GM23338 (cell line): ENCODE results near the gene CUX1. TPM values are rescaled to one million over a fixed set of nuclear protein-coding genes. Genes with fewer than 3 reads are reported as not detected.

Experiments
- ATAC-seq: fragments of 200-7000 bp; cut with Tn5 transposase; 3 replicates; pipeline ENCODE4 v1.9.1; 2020
- DNase-seq: peaks from one replicate; pipeline ENCODE4 v3.0.0-alpha.2; 2015; ENCODE audit warnings: low spot score
- H2AFZ ChIP-seq: fragments of 200-600 bp; sonication (generic); 2 replicates; pipeline ENCODE4 v1.8.0; 2016; ENCODE audit warnings: antibody characterized with exemption, mild to moderate bottlenecking, moderate library complexity
- H3F3A ChIP-seq: fragments of 200-600 bp; sonication (generic); replicated peaks from 2 replicates; pipeline ENCODE4 v1.8.0; 2017; ENCODE audit warnings: antibody characterized with exemption, mixed run types, low read depth
- H3K27ac ChIP-seq: fragments of 200-600 bp; sonication (generic); 2 replicates; pipeline ENCODE4 v1.6.1; 2016; ENCODE audit warnings: low read depth
- H3K27me3 ChIP-seq: fragments of 200-600 bp; sonication (generic); 2 replicates; pipeline ENCODE4 v1.8.0; 2016; ENCODE audit warnings: mild to moderate bottlenecking, mixed run types, moderate library complexity; ENCODE audit not compliant: insufficient read depth
- H3K36me3 ChIP-seq: fragments of 200-600 bp; sonication (generic); 2 replicates; pipeline ENCODE4 v1.8.0; 2016; ENCODE audit warnings: mild to moderate bottlenecking; ENCODE audit not compliant: insufficient read depth
- H3K4me1 ChIP-seq: fragments of 200-600 bp; sonication (generic); 2 replicates; pipeline ENCODE4 v1.8.0; 2016; ENCODE audit warnings: mild to moderate bottlenecking, moderate library complexity; ENCODE audit not compliant: insufficient read depth
- H3K4me2 ChIP-seq: fragments of 200-600 bp; sonication (generic); 2 replicates; pipeline ENCODE4 v1.7.1; 2017; ENCODE audit warnings: mixed run types
- H3K4me3 ChIP-seq: fragments of 200-600 bp; sonication (generic); 2 replicates; pipeline ENCODE4 v1.6.1; 2016; ENCODE audit warnings: mixed run types
- H3K79me2 ChIP-seq: fragments of 200-600 bp; sonication (generic); replicated peaks from 2 replicates; pipeline ENCODE4 v1.8.0; 2017; ENCODE audit warnings: mild to moderate bottlenecking; ENCODE audit not compliant: insufficient read depth
- H3K9me2 ChIP-seq: fragments of 200-600 bp; sonication (generic); 2 replicates; pipeline ENCODE4 v1.8.0; 2017; ENCODE audit not compliant: insufficient read depth
- H4K20me1 ChIP-seq: fragments of 200-600 bp; sonication (generic); replicated peaks from 2 replicates; pipeline ENCODE4 v1.8.0; 2017; ENCODE audit warnings: mild to moderate bottlenecking; ENCODE audit not compliant: insufficient read depth
- H3K27ac Mint-ChIP-seq: 2 replicates; pipeline ENCODE4 v1.8.0; 2020; ENCODE audit warnings: inconsistent platforms, mild to moderate bottlenecking, moderate library complexity, mixed read lengths
- H3K27me3 Mint-ChIP-seq: 3 replicates; pipeline ENCODE4 v1.8.0; 2022; ENCODE audit warnings: low read depth, mild to moderate bottlenecking, moderate library complexity, mixed read lengths, inconsistent platforms; ENCODE audit not compliant: insufficient read depth, poor library complexity
- H3K36me3 Mint-ChIP-seq: 3 replicates; pipeline ENCODE4 v1.8.0; 2021; ENCODE audit warnings: low read depth, mild to moderate bottlenecking, inconsistent platforms, moderate library complexity, mixed read lengths
- H3K4me1 Mint-ChIP-seq: 3 replicates; pipeline ENCODE4 v1.8.0; 2020; ENCODE audit warnings: mild to moderate bottlenecking, inconsistent platforms, mixed read lengths
- H3K4me3 Mint-ChIP-seq: 3 replicates; pipeline ENCODE4 v1.8.0; 2021; ENCODE audit warnings: moderate library complexity, mild to moderate bottlenecking, inconsistent platforms, mixed read lengths
- H3K9me3 Mint-ChIP-seq: 3 replicates; pipeline ENCODE4 v1.8.0; 2020; ENCODE audit warnings: moderate library complexity, mild to moderate bottlenecking, inconsistent platforms, mixed read lengths
- CREB1 ChIP-seq: fragments of 250-450 bp; sonication (Bioruptor Pico); IDR thresholded peaks from 2 replicates; pipeline ENCODE4 v1.5.0; 2020; ENCODE audit warnings: low read depth, mild to moderate bottlenecking, moderate library complexity
- CTCF ChIP-seq, 2 experiments: fragments of 200-600 bp in 1 of 2; sonication (generic) in 1 of 2; conservative IDR thresholded peaks; 2 replicates each; pipeline versions ENCODE4 v1.5.1 to v1.6.1; 2016 to 2017; ENCODE audit warnings: antibody characterized with exemption in 2 of 2, low read depth in 2 of 2, mild to moderate bottlenecking in 2 of 2, moderate library complexity in 1 of 2
- EZH2 ChIP-seq: fragments of 200-600 bp; sonication (generic); IDR thresholded peaks from one replicate; pipeline ENCODE4 v1.8.0; 2017; ENCODE audit warnings: antibody characterized with exemption, mild to moderate bottlenecking, low read depth; ENCODE audit not compliant: unreplicated experiment
- EZH2phosphoT487 ChIP-seq: fragments of 200-600 bp; sonication (generic); IDR thresholded peaks from one replicate; pipeline ENCODE4 v1.8.1; 2018; ENCODE audit warnings: antibody characterized with exemption; ENCODE audit not compliant: unreplicated experiment
- JUNB ChIP-seq: IDR thresholded peaks from one replicate; pipeline ENCODE4 v1.6.1; 2016; ENCODE audit warnings: antibody characterized with exemption; ENCODE audit not compliant: unreplicated experiment
- NANOG ChIP-seq: IDR thresholded peaks from 2 replicates; pipeline ENCODE4 v1.6.1; 2016; ENCODE audit warnings: antibody characterized with exemption, borderline replicate concordance
- POLR2AphosphoS5 ChIP-seq: IDR thresholded peaks from 2 replicates; pipeline ENCODE4 v1.6.1; 2016; ENCODE audit warnings: antibody characterized with exemption, low read depth
- STAT1 ChIP-seq: IDR thresholded peaks from one replicate; pipeline ENCODE4 v1.6.1; 2016; ENCODE audit warnings: antibody characterized with exemption; ENCODE audit not compliant: unreplicated experiment
- ZNF114 ChIP-seq: fragments of 250-450 bp; sonication (Bioruptor Pico); IDR thresholded peaks from 2 replicates; pipeline ENCODE4 v1.5.0; 2020; ENCODE audit warnings: mild to moderate bottlenecking, moderate library complexity
- ZNF331 ChIP-seq: fragments of 250-450 bp; sonication (Bioruptor Pico); IDR thresholded peaks from 2 replicates; pipeline ENCODE4 v1.5.0; 2020; ENCODE audit warnings: low read depth, mild to moderate bottlenecking, moderate library complexity
- polyA plus RNA-seq: library from polyadenylated mRNA; unstranded; fragments of >200 nt; fragmentation: Nextera tagmentation; extraction: Ambion mirVana; gene quantifications from 2 replicates; pipeline ENCODE4 v1.2.1, GENCODE V29; 2016
- total RNA-seq: library from RNA; depleted of rRNA; stranded (reverse); fragments of >200 nt; shearing (Covaris generic); gene quantifications from 2 replicates; pipeline ENCODE4 v1.2.3, GENCODE V29; 2014
- TF ChIP-seq, protein P1 (sequence below): IDR thresholded peaks from 2 replicates; pipeline ENCODE4 v1.6.1; 2016; ENCODE audit warnings: antibody characterized with exemption
- TF ChIP-seq, protein P2 (sequence below): IDR thresholded peaks from one replicate; pipeline ENCODE4 v1.6.1; 2018; ENCODE audit warnings: antibody characterized with exemption; ENCODE audit not compliant: unreplicated experiment
- TF ChIP-seq, protein P3 (sequence below): fragments of 250-450 bp; sonication (Bioruptor Pico); IDR thresholded peaks from 2 replicates; pipeline ENCODE4 v1.5.0; 2020; ENCODE audit warnings: mild to moderate bottlenecking, moderate library complexity

CUX1 gene
- total and polyA plus RNA-seq, 2 experiments from 2014 or later = 49.9 to 64.0 TPM

- Histone ChIP-seq H3K4me3 (no peak overlapping the region), H3K36me3 (peaks cover 4% of the 10 kb centered on the region), H3K79me2 (peaks cover 93% of the 10 kb centered on the region), H3K9me2 (no peaks in the 10 kb centered on the region), H3K27ac (no peak overlapping the region), H3F3A (no peaks in the 10 kb centered on the region), H2AFZ (no peak overlapping the region), H3K4me1 (peaks cover 19% of the 10 kb centered on the region), H3K4me2 (no peak overlapping the region), H4K20me1 (peaks cover 23% of the 10 kb centered on the region), H3K27me3 (no peaks in the 10 kb centered on the region)
- DNase-seq = no peak
- Mint-ChIP-seq H3K27ac (peak overlapping the region; percentile 13; the same call in 1 of the 2 replicates), H3K27me3 (peaks cover 3% of the 10 kb centered on the region), H3K4me1 (peaks cover 34% of the 10 kb centered on the region), H3K4me3 (no peak overlapping the region; the same call in 2 of the 3 replicates), H3K9me3 (no peaks in the 10 kb centered on the region), H3K36me3 (peaks cover 30% of the 10 kb centered on the region)
- no peak for TF ChIP-seq ZNF331
- TF ChIP-seq, protein P1, sequence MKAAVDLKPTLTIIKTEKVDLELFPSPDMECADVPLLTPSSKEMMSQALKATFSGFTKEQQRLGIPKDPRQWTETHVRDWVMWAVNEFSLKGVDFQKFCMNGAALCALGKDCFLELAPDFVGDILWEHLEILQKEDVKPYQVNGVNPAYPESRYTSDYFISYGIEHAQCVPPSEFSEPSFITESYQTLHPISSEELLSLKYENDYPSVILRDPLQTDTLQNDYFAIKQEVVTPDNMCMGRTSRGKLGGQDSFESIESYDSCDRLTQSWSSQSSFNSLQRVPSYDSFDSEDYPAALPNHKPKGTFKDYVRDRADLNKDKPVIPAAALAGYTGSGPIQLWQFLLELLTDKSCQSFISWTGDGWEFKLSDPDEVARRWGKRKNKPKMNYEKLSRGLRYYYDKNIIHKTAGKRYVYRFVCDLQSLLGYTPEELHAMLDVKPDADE = no peak
- TF ChIP-seq, protein P2, sequence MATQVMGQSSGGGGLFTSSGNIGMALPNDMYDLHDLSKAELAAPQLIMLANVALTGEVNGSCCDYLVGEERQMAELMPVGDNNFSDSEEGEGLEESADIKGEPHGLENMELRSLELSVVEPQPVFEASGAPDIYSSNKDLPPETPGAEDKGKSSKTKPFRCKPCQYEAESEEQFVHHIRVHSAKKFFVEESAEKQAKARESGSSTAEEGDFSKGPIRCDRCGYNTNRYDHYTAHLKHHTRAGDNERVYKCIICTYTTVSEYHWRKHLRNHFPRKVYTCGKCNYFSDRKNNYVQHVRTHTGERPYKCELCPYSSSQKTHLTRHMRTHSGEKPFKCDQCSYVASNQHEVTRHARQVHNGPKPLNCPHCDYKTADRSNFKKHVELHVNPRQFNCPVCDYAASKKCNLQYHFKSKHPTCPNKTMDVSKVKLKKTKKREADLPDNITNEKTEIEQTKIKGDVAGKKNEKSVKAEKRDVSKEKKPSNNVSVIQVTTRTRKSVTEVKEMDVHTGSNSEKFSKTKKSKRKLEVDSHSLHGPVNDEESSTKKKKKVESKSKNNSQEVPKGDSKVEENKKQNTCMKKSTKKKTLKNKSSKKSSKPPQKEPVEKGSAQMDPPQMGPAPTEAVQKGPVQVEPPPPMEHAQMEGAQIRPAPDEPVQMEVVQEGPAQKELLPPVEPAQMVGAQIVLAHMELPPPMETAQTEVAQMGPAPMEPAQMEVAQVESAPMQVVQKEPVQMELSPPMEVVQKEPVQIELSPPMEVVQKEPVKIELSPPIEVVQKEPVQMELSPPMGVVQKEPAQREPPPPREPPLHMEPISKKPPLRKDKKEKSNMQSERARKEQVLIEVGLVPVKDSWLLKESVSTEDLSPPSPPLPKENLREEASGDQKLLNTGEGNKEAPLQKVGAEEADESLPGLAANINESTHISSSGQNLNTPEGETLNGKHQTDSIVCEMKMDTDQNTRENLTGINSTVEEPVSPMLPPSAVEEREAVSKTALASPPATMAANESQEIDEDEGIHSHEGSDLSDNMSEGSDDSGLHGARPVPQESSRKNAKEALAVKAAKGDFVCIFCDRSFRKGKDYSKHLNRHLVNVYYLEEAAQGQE = no peak
- TF ChIP-seq NANOG = no peak
- TF ChIP-seq STAT1 = no peak
- no peak for TF ChIP-seq CREB1 (CRISPR knock-in tag)
- TF ChIP-seq POLR2AphosphoS5 = no peak
- TF ChIP-seq, protein P3, sequence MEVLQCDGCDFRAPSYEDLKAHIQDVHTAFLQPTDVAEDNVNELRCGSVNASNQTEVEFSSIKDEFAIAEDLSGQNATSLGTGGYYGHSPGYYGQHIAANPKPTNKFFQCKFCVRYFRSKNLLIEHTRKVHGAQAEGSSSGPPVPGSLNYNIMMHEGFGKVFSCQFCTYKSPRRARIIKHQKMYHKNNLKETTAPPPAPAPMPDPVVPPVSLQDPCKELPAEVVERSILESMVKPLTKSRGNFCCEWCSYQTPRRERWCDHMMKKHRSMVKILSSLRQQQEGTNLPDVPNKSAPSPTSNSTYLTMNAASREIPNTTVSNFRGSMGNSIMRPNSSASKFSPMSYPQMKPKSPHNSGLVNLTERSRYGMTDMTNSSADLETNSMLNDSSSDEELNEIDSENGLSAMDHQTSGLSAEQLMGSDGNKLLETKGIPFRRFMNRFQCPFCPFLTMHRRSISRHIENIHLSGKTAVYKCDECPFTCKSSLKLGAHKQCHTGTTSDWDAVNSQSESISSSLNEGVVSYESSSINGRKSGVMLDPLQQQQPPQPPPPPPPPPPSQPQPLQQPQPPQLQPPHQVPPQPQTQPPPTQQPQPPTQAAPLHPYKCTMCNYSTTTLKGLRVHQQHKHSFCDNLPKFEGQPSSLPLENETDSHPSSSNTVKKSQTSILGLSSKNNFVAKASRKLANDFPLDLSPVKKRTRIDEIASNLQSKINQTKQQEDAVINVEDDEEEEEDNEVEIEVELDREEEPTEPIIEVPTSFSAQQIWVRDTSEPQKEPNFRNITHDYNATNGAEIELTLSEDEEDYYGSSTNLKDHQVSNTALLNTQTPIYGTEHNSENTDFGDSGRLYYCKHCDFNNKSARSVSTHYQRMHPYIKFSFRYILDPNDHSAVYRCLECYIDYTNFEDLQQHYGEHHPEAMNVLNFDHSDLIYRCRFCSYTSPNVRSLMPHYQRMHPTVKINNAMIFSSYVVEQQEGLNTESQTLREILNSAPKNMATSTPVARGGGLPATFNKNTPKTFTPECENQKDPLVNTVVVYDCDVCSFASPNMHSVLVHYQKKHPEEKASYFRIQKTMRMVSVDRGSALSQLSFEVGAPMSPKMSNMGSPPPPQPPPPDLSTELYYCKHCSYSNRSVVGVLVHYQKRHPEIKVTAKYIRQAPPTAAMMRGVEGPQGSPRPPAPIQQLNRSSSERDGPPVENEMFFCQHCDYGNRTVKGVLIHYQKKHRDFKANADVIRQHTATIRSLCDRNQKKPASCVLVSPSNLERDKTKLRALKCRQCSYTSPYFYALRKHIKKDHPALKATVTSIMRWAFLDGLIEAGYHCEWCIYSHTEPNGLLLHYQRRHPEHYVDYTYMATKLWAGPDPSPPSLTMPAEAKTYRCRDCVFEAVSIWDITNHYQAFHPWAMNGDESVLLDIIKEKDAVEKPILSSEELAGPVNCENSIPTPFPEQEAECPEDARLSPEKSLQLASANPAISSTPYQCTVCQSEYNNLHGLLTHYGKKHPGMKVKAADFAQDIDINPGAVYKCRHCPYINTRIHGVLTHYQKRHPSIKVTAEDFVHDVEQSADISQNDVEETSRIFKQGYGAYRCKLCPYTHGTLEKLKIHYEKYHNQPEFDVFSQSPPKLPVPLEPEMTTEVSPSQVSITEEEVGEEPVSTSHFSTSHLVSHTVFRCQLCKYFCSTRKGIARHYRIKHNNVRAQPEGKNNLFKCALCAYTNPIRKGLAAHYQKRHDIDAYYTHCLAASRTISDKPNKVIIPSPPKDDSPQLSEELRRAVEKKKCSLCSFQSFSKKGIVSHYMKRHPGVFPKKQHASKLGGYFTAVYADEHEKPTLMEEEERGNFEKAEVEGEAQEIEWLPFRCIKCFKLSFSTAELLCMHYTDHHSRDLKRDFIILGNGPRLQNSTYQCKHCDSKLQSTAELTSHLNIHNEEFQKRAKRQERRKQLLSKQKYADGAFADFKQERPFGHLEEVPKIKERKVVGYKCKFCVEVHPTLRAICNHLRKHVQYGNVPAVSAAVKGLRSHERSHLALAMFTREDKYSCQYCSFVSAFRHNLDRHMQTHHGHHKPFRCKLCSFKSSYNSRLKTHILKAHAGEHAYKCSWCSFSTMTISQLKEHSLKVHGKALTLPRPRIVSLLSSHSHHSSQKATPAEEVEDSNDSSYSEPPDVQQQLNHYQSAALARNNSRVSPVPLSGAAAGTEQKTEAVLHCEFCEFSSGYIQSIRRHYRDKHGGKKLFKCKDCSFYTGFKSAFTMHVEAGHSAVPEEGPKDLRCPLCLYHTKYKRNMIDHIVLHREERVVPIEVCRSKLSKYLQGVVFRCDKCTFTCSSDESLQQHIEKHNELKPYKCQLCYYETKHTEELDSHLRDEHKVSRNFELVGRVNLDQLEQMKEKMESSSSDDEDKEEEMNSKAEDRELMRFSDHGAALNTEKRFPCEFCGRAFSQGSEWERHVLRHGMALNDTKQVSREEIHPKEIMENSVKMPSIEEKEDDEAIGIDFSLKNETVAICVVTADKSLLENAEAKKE = no peak
- no peak for TF ChIP-seq ZNF114
- TF ChIP-seq CTCF (conservative IDR thresholded peaks at IDR 0.05; ENCODE audit: low read depth in 2 of 2) = no peak
- no peak for TF ChIP-seq EZH2phosphoT487
- TF ChIP-seq JUNB = no peak
- no peak for TF ChIP-seq EZH2
- ATAC-seq = no peak
These were observed 96.4 kb downstream of the CUX1 start for GRCh38 chr7:101913851-101914250.
